ENCODE measurements around the gene ITPR2.

ITPR2 gene

DNA sequence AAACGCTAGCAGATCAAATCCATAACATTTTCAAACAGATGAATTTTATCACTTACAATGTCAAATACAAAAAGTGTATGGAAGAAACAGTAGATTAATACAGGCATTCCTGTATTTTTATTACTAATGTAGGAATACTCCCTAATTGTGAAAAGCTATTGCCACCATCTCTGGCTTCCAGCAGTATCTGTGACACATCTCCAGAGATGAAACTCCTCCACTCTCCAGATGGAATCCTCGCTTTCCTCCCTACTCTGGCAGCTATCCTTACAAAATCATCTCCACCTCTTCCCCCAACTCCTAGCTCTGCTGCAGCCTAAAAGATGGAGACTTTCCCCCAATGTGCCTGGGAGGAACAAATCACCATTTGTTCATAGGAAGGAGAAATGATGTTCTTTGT lies 426.2 kb downstream of the ITPR2 start:
- no peak overlapping the region for H3K4me3 ChIP-seq (ENCODE audit: control insufficient read depth, low read depth, low read length)
- DNase-seq (ENCODE audit: low read depth) = no peak
- TF ChIP-seq, protein P1, sequence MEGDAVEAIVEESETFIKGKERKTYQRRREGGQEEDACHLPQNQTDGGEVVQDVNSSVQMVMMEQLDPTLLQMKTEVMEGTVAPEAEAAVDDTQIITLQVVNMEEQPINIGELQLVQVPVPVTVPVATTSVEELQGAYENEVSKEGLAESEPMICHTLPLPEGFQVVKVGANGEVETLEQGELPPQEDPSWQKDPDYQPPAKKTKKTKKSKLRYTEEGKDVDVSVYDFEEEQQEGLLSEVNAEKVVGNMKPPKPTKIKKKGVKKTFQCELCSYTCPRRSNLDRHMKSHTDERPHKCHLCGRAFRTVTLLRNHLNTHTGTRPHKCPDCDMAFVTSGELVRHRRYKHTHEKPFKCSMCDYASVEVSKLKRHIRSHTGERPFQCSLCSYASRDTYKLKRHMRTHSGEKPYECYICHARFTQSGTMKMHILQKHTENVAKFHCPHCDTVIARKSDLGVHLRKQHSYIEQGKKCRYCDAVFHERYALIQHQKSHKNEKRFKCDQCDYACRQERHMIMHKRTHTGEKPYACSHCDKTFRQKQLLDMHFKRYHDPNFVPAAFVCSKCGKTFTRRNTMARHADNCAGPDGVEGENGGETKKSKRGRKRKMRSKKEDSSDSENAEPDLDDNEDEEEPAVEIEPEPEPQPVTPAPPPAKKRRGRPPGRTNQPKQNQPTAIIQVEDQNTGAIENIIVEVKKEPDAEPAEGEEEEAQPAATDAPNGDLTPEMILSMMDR (conservative IDR thresholded peaks at IDR 0.05; ENCODE audit: control insufficient read depth, insufficient read depth, low read depth, low read length) = no peak

- H3K4me3 ChIP-seq (ENCODE audit: control insufficient read depth, low read depth, low read length) = no peak overlapping the region
- TF ChIP-seq, protein P1 (conservative IDR thresholded peaks at IDR 0.05; ENCODE audit: control insufficient read depth, insufficient read depth, low read depth, low read length) = no peak
- DNase-seq (ENCODE audit: low read depth) = no peak
Measured at GRCh38 chr12:26406391-26406790, 426.6 kb downstream of the ITPR2 start.

DNA sequence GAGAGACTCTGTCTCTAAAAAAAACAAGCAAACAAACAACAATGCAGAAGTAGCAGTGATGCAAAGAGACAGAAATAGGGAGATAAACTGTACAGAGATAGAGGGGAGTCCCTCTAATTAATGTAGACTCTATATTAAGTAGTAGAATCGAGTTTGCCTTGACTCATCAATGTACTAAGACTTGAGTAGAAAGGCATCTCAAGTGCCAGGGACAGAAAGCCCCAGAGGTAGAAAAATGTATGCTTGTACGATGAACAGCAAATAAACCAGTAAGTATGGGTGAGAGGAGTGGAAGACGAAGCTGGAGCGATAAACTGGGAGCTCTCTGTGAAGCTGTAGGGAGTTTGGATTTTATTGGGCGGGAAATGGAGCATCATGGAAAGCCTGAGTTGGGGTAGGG lies 429.4 kb downstream of the ITPR2 start:
- no peak overlapping the region for H3K4me3 ChIP-seq (ENCODE audit: control insufficient read depth, low read depth, low read length)
- TF ChIP-seq, protein P1 (conservative IDR thresholded peaks at IDR 0.05; ENCODE audit: control insufficient read depth, insufficient read depth, low read depth, low read length) = no peak
- no peak for DNase-seq (ENCODE audit: low read depth)

DNA sequence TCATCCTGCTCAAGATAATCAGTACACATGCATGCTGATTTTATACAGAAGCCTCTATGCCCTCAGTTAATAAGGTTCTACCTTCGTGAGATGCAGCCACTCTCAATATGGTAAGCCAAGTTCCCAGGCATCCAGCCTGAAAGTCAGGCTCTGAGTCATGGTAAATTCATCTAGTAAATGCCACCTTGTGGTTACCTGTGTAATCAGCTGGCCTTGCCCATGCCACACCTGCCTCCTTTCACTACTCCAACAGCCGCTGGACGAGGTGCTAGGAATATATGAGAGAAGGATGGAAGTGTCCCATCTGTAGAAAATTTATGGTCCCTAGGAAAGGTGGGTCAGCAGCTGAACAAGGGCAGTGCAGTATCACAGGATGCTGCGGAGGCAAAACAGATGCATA lies 430.3 kb downstream of the ITPR2 start:
- H3K4me3 ChIP-seq (ENCODE audit: control insufficient read depth, low read depth, low read length) = no peak overlapping the region
- TF ChIP-seq, protein P1 (conservative IDR thresholded peaks at IDR 0.05; ENCODE audit: control insufficient read depth, insufficient read depth, low read depth, low read length) = no peak
- no peak for DNase-seq (ENCODE audit: low read depth)

DNA sequence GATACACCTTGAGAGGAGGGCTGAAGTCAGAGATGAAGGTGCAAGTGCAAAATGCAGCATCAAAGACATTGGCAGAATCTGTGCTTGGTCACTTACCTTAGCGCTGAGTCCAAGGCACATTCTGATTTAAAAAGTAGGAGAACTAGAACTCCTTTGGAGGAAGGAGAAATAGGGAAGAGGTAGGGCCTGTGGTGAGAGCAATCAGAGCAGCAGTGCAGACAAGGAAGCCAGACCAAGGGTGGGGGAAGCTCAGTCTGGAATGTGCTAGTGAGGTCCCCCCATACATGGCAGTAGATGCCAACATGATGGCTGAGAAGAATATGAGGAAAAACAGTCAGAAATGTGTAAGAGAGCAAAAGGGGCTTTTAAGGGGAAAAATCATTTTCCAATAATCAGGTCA lies 431.1 kb downstream of the ITPR2 start:
- TF ChIP-seq, protein P1 (conservative IDR thresholded peaks at IDR 0.05; ENCODE audit: control insufficient read depth, insufficient read depth, low read depth, low read length) = no peak
- H3K4me3 ChIP-seq (ENCODE audit: control insufficient read depth, low read depth, low read length) = no peak overlapping the region
- no peak for DNase-seq (ENCODE audit: low read depth)

- no peak overlapping the region for H3K4me3 ChIP-seq (ENCODE audit: control insufficient read depth, low read depth, low read length)
- DNase-seq (ENCODE audit: low read depth) = no peak
- TF ChIP-seq, protein P1 (conservative IDR thresholded peaks at IDR 0.05; ENCODE audit: control insufficient read depth, insufficient read depth, low read depth, low read length) = no peak
Measured at GRCh38 chr12:26400627-26401026, 432.4 kb downstream of the ITPR2 start.

DNA sequence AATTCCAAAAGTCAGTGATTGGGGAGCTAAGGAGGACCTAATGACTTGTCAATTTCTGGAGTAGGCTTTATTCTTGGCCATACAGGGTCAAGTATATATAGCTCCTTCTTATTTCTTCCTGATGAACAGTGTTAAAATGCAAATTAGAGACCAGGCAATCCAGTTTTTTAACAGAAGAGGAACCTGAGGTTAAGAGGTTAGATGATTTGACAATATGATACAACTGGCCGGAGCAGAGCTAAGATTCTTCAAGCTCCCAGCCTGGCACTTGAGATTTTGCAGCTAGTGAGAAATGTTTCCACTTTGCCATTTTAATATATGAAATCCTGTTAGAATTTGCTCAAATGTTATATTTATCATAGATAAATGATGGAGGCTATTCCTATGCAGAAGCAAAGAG lies 433.6 kb downstream of the ITPR2 start:
- TF ChIP-seq, protein P1 (conservative IDR thresholded peaks at IDR 0.05; ENCODE audit: control insufficient read depth, insufficient read depth, low read depth, low read length) = no peak
- H3K4me3 ChIP-seq (ENCODE audit: control insufficient read depth, low read depth, low read length) = no peak overlapping the region
- DNase-seq (ENCODE audit: low read depth) = no peak

Data from fibroblast of mammary gland (primary cell).